ENCODE data around the gene CPSF4.

DNA sequence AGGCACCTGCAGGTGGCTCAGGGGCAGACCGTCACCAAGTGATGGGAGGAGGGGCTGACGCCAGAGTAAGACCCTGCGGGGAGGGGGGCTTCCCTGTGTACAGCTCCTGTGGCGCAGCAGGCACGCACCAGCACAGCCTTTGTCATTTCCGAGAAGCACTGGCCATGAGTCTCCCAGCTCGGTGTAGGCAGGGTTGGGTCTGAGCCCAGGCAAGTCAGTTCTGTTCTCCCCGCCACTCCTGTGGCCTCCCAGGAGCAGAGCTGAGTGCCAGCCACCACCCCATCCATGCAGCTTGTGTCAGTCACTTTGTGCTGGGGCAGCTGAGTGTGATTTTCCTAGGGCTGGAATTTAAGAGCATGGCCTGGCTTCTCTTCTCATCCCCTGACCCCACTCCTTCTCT is 13.2 kb downstream of the CPSF4 start:
- no peak for TF ChIP-seq POLR2A (IDR thresholded peaks at IDR 0.05)
- TF ChIP-seq, protein P1, sequence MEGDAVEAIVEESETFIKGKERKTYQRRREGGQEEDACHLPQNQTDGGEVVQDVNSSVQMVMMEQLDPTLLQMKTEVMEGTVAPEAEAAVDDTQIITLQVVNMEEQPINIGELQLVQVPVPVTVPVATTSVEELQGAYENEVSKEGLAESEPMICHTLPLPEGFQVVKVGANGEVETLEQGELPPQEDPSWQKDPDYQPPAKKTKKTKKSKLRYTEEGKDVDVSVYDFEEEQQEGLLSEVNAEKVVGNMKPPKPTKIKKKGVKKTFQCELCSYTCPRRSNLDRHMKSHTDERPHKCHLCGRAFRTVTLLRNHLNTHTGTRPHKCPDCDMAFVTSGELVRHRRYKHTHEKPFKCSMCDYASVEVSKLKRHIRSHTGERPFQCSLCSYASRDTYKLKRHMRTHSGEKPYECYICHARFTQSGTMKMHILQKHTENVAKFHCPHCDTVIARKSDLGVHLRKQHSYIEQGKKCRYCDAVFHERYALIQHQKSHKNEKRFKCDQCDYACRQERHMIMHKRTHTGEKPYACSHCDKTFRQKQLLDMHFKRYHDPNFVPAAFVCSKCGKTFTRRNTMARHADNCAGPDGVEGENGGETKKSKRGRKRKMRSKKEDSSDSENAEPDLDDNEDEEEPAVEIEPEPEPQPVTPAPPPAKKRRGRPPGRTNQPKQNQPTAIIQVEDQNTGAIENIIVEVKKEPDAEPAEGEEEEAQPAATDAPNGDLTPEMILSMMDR (IDR thresholded peaks at IDR 0.05), result no peak

Measured in lower leg skin (tissue), 3 donors.